Ishikawa (cell line): ENCODE data around the gene FGF4.

Experiments used
- CEBPB ChIP-seq: IDR thresholded peaks from 2 replicates; pipeline ENCODE4 v1.6.1; 2012
- EP300 ChIP-seq: IDR thresholded peaks from 2 replicates; pipeline ENCODE4 v1.6.1; 2012; ENCODE audit warnings: borderline replicate concordance
- YY1 ChIP-seq: IDR thresholded peaks from 2 replicates; pipeline ENCODE4 v1.6.1; 2012; ENCODE audit warnings: low read depth
- ZBTB7A ChIP-seq: IDR thresholded peaks from 2 replicates; pipeline ENCODE4 v1.6.1; 2012; ENCODE audit warnings: low read depth

DNA sequence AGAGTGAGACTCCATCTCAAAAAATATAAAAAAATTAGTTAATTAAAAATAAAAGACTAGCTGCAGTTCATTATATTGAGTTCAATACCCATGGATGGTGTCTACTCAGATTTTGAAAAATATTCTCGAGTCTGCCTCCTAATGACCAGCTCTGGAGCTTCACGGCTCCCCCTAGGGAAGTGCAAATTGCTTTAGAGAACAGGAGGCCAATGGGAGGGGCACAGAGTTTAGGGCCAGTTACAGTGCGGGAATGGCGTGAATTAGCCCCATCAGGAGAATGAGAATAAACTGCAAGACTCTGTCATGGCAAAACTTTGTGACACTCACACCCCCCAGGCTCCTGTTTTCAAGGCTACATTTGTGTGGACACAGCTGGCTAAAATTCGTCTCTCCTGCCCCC lies 4.6 kb downstream of the FGF4 start:
- no peak for TF ChIP-seq ZBTB7A
- TF ChIP-seq EP300, result no peak
- TF ChIP-seq YY1, result no peak
- no peak for TF ChIP-seq CEBPB
